C4-2B (cell line): ENCODE measurements around the gene ZNF483.
"Not testable (repeated sequence)": the region's sequence is repeated elsewhere in the genome, so short reads cannot be mapped to it uniquely, and the experiment has no call there.

ENCODE experiments used
- H3K27ac ChIP-seq: fragments of 450-650 bp; 2 replicates; pipeline ENCODE4 v1.5.1; 2017
- ZFX ChIP-seq: fragments of 450-650 bp; IDR thresholded peaks from 2 replicates; pipeline ENCODE4 v1.6.1; 2017
- TF ChIP-seq, protein P1 (sequence below): fragments of 450-650 bp; conservative IDR thresholded peaks from 2 replicates; pipeline ENCODE4 v1.5.1; 2017; ENCODE audit warnings: mild to moderate bottlenecking

The ZNF483 gene

DNA sequence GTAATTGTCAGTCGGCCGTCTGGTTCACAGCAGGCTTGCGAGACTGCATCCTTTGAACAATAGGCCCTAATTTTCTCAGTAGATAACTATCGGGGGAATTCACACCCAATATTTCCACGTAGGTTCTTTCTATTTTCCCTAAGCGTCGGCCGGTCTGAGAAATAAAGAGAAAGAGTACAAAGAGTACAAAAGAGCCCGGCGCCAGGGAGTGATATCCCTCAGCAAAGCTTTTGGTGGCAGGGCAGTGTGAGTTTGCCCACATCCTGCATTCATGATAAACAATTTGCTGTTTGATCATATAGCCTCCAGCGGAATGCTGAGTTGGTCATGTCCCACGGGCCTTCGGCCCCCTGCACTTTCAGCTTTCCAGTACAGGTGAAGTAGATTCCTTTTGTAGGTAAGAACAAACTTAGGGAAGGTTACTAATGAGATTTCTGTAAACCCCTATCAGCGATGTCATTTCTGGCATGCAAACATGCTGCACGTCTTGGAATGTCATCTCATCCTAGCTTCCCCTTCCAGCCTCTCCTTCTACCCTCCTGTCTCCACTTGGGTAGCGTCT lies 79.2 kb downstream of the ZNF483 start:
- no peak overlapping the region for H3K27ac ChIP-seq
- TF ChIP-seq, protein P1, sequence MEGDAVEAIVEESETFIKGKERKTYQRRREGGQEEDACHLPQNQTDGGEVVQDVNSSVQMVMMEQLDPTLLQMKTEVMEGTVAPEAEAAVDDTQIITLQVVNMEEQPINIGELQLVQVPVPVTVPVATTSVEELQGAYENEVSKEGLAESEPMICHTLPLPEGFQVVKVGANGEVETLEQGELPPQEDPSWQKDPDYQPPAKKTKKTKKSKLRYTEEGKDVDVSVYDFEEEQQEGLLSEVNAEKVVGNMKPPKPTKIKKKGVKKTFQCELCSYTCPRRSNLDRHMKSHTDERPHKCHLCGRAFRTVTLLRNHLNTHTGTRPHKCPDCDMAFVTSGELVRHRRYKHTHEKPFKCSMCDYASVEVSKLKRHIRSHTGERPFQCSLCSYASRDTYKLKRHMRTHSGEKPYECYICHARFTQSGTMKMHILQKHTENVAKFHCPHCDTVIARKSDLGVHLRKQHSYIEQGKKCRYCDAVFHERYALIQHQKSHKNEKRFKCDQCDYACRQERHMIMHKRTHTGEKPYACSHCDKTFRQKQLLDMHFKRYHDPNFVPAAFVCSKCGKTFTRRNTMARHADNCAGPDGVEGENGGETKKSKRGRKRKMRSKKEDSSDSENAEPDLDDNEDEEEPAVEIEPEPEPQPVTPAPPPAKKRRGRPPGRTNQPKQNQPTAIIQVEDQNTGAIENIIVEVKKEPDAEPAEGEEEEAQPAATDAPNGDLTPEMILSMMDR = no peak

DNA sequence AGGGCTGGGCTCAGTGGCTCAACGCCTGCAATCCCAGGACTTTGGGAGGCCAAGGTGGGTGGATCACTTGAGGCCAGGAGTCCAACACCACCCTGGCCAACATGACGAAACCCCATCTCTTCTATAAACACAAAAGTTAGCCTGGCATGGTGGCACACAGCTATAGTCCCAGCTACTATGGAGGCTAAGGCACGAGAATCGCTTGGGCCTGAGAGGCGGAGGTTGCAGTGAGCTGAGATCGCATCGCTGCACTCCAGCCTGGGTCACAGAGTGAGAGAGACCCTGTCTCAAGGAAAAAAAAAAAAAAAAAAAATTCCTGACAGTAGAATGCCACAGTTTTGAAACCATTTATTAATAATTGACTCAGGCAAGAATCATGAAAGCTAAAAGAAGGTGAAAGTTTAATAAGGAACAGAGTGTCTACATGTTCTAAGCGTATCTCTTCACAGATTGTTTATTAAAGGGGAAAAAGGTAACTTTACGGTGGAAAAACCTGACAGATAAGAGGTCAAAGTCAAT lies 80.1 kb downstream of the ZNF483 start:
- peak overlapping the region; percentile 49 for H3K27ac ChIP-seq
- TF ChIP-seq, protein P1 = no peak
- no peak for TF ChIP-seq ZFX

- TF ChIP-seq, protein P1 = no peak
- no peak for TF ChIP-seq ZFX
- no peak overlapping the region for H3K27ac ChIP-seq
Measured at GRCh38 chr9:111610149-111610548, 85.2 kb downstream of the ZNF483 start.

- TF ChIP-seq, protein P1 = no peak
- TF ChIP-seq ZFX = no peak
- H3K27ac ChIP-seq = no peak overlapping the region
Measured at GRCh38 chr9:111610845-111611244, 85.9 kb downstream of the ZNF483 start.

DNA sequence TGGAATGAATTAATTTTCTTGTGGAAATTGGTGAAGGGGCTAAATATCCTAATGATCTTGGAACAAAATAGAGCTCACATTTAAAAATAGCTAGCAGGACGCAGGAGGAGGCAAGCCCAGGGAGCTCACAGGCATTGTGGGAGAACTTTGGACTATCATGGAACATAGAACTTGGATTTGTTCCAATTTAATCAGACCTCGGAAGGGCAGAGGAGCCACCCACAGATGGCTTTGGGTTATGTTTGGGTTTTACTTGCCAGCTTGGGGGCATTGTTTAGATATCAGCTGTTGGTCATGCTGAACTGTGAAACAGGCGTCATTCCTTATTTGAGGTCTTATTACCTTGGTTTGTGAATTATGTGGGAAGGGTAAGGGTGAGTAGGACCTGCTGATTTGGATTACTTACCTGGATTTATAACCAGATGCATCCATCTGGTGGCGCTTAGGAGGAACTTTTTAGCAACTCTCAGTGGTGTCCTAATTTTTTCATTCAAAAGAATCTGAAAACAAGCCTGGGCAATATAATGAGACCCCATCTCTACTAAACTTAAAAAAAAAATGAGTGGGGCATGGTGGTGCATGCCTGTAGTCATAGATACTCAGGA lies 88.6 kb downstream of the ZNF483 start:
- no peak overlapping the region for H3K27ac ChIP-seq
- TF ChIP-seq, protein P1 = no peak
- TF ChIP-seq ZFX = no peak

GRCh38 chr9:111615928-111616327 lies 90.9 kb downstream of the ZNF483 start:
- H3K27ac ChIP-seq = no peak overlapping the region
- TF ChIP-seq, protein P1 = no peak
- no peak for TF ChIP-seq ZFX

- H3K27ac ChIP-seq = not testable (repeated sequence)
Measured at GRCh38 chr9:111617349-111617748, 92.4 kb downstream of the ZNF483 start.

DNA sequence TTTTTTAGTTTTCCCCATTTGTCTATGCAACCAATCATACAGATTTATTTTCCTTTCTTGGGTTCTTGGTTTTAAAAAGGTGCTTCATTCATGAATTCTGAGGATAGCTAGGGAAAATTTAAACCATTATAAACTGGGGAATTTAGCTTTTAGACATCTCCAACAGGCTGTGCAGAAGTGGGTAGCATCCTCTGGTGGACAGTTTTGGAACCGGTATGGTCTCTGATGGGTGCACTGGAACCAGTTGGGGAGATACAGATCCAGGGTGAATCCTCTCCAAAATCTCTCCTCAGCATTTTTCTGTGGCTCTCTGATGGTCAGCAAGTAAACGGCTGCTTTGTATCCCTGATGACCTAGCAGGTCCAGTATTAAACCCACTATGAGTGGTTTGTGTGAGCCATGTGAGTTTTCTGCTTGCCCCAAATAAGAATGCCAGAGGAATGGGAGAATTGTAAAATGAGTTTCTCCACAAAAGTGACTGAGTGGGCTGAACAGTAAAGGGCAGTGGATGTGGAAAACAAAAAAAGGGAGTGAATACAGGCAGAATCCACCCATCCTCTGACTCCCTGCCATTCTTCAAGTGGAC lies 97.0 kb downstream of the ZNF483 start:
- TF ChIP-seq, protein P1 = peak; percentile 93
- TF ChIP-seq ZFX = no peak
- no peak overlapping the region for H3K27ac ChIP-seq
